Neural cell (in vitro differentiated cells): Measurements from ENCODE around the gene B4GALT5. TPM values are rescaled to one million over a fixed set of nuclear protein-coding genes. Genes with fewer than 3 reads are reported as not detected.

Experiments used
- H2AFZ ChIP-seq: fragments of 200-600, 300-800 bp; sonication (generic), shearing (Covaris generic); 2 replicates; pipeline ENCODE4 v1.6.0; 2014; ENCODE audit warnings: low read depth, mild to moderate bottlenecking, antibody characterized with exemption, low read length, moderate library complexity
- H3F3A ChIP-seq: fragments of 200-600 bp; shearing (Covaris generic); 2 replicates; pipeline ENCODE4 v1.6.1; 2016; ENCODE audit warnings: mild to moderate bottlenecking, moderate library complexity, mixed read lengths, antibody characterized with exemption, low read length; ENCODE audit not compliant: insufficient read depth, poor library complexity, severe bottlenecking
- H3K27ac ChIP-seq: fragments of 200-600, 300-800 bp; sonication (generic), shearing (Covaris generic); 2 replicates; pipeline ENCODE4 v1.5.1; 2014; ENCODE audit warnings: mild to moderate bottlenecking, low read length, moderate library complexity
- H3K27me3 ChIP-seq: fragments of 300-800, 200-600 bp; sonication (generic), shearing (Covaris generic); 2 replicates; pipeline ENCODE4 v1.6.0; 2014; ENCODE audit warnings: mild to moderate bottlenecking, low read depth, low read length, moderate library complexity; ENCODE audit not compliant: insufficient read depth
- H3K36me3 ChIP-seq: fragments of 300-800, 200-600 bp; sonication (generic), shearing (Covaris generic); 2 replicates; pipeline ENCODE4 v1.5.1; 2014; ENCODE audit warnings: mild to moderate bottlenecking, antibody characterized with exemption, low read length, moderate library complexity; ENCODE audit not compliant: insufficient read depth
- H3K4me2 ChIP-seq: fragments of 300-800, 200-600 bp; sonication (generic), shearing (Covaris generic); 2 replicates; pipeline ENCODE4 v1.6.0; 2014; ENCODE audit warnings: mild to moderate bottlenecking, low read length
- H3K4me3 ChIP-seq: fragments of 300-800, 200-600 bp; sonication (generic), shearing (Covaris generic); 2 replicates; pipeline ENCODE4 v1.5.1; 2014; ENCODE audit warnings: mild to moderate bottlenecking, low read length, moderate library complexity
- H3K79me2 ChIP-seq: fragments of 200-600 bp; shearing (Covaris generic); replicated peaks from 2 replicates; pipeline ENCODE4 v1.6.0; 2014; ENCODE audit warnings: mild to moderate bottlenecking, low read length, moderate library complexity; ENCODE audit not compliant: insufficient read depth
- H3K9ac ChIP-seq: fragments of 300-800, 200-600 bp; sonication (generic), shearing (Covaris generic); 2 replicates; pipeline ENCODE4 v1.6.1; 2016; ENCODE audit warnings: mild to moderate bottlenecking, low read length, mixed read lengths
- H3K9me2 ChIP-seq: fragments of 200-600 bp; shearing (Covaris generic); 2 replicates; pipeline ENCODE4 v1.6.1; 2016; ENCODE audit warnings: mild to moderate bottlenecking, low read length, mixed read lengths; ENCODE audit not compliant: insufficient read depth
- H3K9me3 ChIP-seq: fragments of 200-600, 300-800 bp; sonication (generic), shearing (Covaris generic); 2 replicates; pipeline ENCODE4 v1.6.1; 2016; ENCODE audit warnings: mild to moderate bottlenecking, mixed run types, low read length, moderate library complexity, mixed read lengths
- H4K20me1 ChIP-seq: fragments of 200-600 bp; shearing (Covaris generic); 2 replicates; pipeline ENCODE4 v1.6.1; 2016; ENCODE audit warnings: mild to moderate bottlenecking, mixed run types; ENCODE audit not compliant: insufficient read depth
- EP300 ChIP-seq: fragments of 450-650 bp; conservative IDR thresholded peaks from 2 replicates; pipeline ENCODE4 v1.6.1; 2014; ENCODE audit warnings: antibody characterized with exemption, mild to moderate bottlenecking, moderate library complexity; ENCODE audit not compliant: poor library complexity, severe bottlenecking
- EZH2 ChIP-seq: fragments of 200-600, 300-800 bp; shearing (Covaris generic), sonication (generic); IDR thresholded peaks from 2 replicates; pipeline ENCODE4 v1.6.1; 2014; ENCODE audit warnings: antibody characterized with exemption, low read length, borderline replicate concordance, mild to moderate bottlenecking; ENCODE audit not compliant: insufficient read depth, poor library complexity, severe bottlenecking
- MXI1 ChIP-seq: fragments of 450-650 bp; conservative IDR thresholded peaks from 2 replicates; pipeline ENCODE4 v1.6.1; 2014; ENCODE audit warnings: antibody characterized with exemption, mild to moderate bottlenecking; ENCODE audit not compliant: poor library complexity, severe bottlenecking
- POLR2AphosphoS5 ChIP-seq: IDR thresholded peaks from 2 replicates; pipeline ENCODE4 v1.6.1; 2012
- RAD21 ChIP-seq: fragments of 450-650 bp; conservative IDR thresholded peaks from 2 replicates; pipeline ENCODE4 v1.6.1; 2014; ENCODE audit warnings: antibody characterized with exemption, mild to moderate bottlenecking, moderate library complexity
- REST ChIP-seq: IDR thresholded peaks from 2 replicates; pipeline ENCODE4 v1.6.1; 2012; ENCODE audit warnings: borderline replicate concordance
- SMC3 ChIP-seq: fragments of 450-650 bp; conservative IDR thresholded peaks from 2 replicates; pipeline ENCODE4 v1.6.1; 2014; ENCODE audit warnings: antibody characterized with exemption, mild to moderate bottlenecking, moderate library complexity; ENCODE audit not compliant: poor library complexity
- TAF1 ChIP-seq: IDR thresholded peaks from 2 replicates; pipeline ENCODE4 v1.6.1; 2012; ENCODE audit warnings: low read depth
- polyA plus RNA-seq: library from polyadenylated mRNA; depleted of rRNA; stranded (reverse); fragments of >200 nt; gene quantifications from 2 replicates; pipeline ENCODE4 v1.2.3, GENCODE V29; 2014
- TF ChIP-seq, protein P1 (sequence below): fragments of 450-650 bp; IDR thresholded peaks from 2 replicates; pipeline ENCODE4 v1.5.1; 2014; ENCODE audit warnings: antibody characterized with exemption, mild to moderate bottlenecking, moderate library complexity; ENCODE audit not compliant: poor library complexity, severe bottlenecking

B4GALT5 gene
- polyA plus RNA-seq, 1 donor from 2014 or later = 34.7 TPM

- H3K27ac ChIP-seq = no peak overlapping the region
- no peaks in the 10 kb centered on the region for H3F3A ChIP-seq
- H3K9me2 ChIP-seq = no peaks in the 10 kb centered on the region
- H3K9ac ChIP-seq = no peak overlapping the region
- no peak overlapping the region for H2AFZ ChIP-seq
- no peaks in the 10 kb centered on the region for H3K27me3 ChIP-seq
- H3K9me3 ChIP-seq = no peaks in the 10 kb centered on the region
- H3K4me3 ChIP-seq = no peak overlapping the region
- no peaks in the 10 kb centered on the region for H4K20me1 ChIP-seq
- H3K79me2 ChIP-seq = peaks cover 22% of the 10 kb centered on the region
- TF ChIP-seq POLR2AphosphoS5 (no peak), MXI1 (no peak), RAD21 (no peak), EZH2 (no peak), SMC3 (no peak), REST (no peak), TAF1 (no peak), EP300 (no peak)
- TF ChIP-seq, protein P1, sequence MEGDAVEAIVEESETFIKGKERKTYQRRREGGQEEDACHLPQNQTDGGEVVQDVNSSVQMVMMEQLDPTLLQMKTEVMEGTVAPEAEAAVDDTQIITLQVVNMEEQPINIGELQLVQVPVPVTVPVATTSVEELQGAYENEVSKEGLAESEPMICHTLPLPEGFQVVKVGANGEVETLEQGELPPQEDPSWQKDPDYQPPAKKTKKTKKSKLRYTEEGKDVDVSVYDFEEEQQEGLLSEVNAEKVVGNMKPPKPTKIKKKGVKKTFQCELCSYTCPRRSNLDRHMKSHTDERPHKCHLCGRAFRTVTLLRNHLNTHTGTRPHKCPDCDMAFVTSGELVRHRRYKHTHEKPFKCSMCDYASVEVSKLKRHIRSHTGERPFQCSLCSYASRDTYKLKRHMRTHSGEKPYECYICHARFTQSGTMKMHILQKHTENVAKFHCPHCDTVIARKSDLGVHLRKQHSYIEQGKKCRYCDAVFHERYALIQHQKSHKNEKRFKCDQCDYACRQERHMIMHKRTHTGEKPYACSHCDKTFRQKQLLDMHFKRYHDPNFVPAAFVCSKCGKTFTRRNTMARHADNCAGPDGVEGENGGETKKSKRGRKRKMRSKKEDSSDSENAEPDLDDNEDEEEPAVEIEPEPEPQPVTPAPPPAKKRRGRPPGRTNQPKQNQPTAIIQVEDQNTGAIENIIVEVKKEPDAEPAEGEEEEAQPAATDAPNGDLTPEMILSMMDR = no peak
- H3K4me2 ChIP-seq = no peak overlapping the region
- H3K36me3 ChIP-seq = no peaks in the 10 kb centered on the region
These were observed 36.9 kb downstream of the B4GALT5 start for GRCh38 chr20:49676581-49677291.

DNA sequence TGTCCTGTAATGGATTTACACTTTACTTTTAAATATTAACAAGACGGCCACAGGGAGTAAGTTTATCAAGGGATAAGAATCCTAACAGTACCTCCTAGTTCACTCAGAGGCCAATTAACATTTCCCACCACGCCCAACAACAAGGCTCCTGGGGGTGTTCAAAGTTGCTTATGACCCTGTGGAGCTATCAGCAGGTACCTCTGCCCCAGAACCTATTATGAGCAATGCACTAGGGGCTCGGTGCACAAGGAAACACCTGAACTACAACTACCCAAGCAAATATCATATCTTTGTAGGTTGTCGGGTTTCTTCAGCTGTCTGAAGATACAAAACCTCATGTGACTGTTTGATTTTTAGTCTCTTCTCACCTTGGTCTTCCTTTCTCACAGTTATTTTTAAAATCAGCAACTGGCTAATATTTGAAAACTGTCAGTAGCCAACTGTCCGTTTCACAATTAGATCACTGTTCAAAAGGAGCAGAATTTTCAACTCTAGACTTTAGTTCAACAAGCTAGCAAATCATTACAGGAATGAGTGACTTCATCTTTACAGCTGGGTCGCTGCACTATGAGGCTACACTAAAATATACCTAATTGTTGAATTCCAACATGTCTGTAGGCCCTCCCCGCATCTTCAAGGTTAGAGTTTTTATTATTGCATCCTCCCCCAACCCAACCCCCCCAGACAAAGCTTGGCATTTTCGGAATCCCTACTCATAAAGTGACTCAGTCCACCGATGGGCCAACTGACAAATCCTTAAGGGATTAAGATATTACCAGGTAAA, 38.1 kb downstream of the B4GALT5 start:
- Histone ChIP-seq H4K20me1 (no peaks in the 10 kb centered on the region), H3K4me3 (no peak overlapping the region), H3K27me3 (no peaks in the 10 kb centered on the region), H2AFZ (no peak overlapping the region), H3K9me2 (no peaks in the 10 kb centered on the region), H3K9me3 (no peaks in the 10 kb centered on the region), H3K4me2 (no peak overlapping the region), H3K36me3 (no peaks in the 10 kb centered on the region), H3K27ac (no peak overlapping the region), H3F3A (no peaks in the 10 kb centered on the region), H3K9ac (no peak overlapping the region), H3K79me2 (peaks cover 18% of the 10 kb centered on the region)
- TF ChIP-seq TAF1 = no peak
- no peak for TF ChIP-seq MXI1
- no peak for TF ChIP-seq REST
- TF ChIP-seq EZH2 = no peak
- no peak for TF ChIP-seq SMC3
- TF ChIP-seq RAD21 = no peak
- no peak for TF ChIP-seq EP300
